Esophagus muscularis mucosa (tissue), 4 donors: ENCODE measurements around the gene HNRNPA1.

Experiments
- CTCF ChIP-seq, 3 experiments: fragments of 200-600 bp in 2 of 3; fragments of 450-650 bp in 1 of 3; sonication (generic) in 2 of 3; IDR thresholded peaks; one replicate each; pipeline ENCODE4 v1.5.1; 2017 to 2019; ENCODE audit warnings: antibody characterized with exemption in 3 of 3, mild to moderate bottlenecking in 2 of 3, moderate library complexity in 1 of 3
- EP300 ChIP-seq: sonication (generic); formaldehyde crosslinking; IDR thresholded peaks from one replicate; pipeline ENCODE4 v1.6.1; 2017; ENCODE audit warnings: antibody characterized with exemption
- POLR2A ChIP-seq: fragments of 450-650 bp; IDR thresholded peaks from one replicate; pipeline ENCODE4 v1.6.1; 2017; ENCODE audit warnings: antibody characterized with exemption, moderate library complexity, mild to moderate bottlenecking, low read depth
- POLR2AphosphoS5 ChIP-seq, 2 donors: sonication (generic); formaldehyde crosslinking; IDR thresholded peaks; one replicate each; pipeline ENCODE4 v1.6.1; 2017; ENCODE audit warnings: antibody characterized with exemption in 2 of 2

GRCh38 chr12:54262403-54262925 lies 18.1 kb upstream of the HNRNPA1 start:
- no peak for TF ChIP-seq CTCF (IDR thresholded peaks at IDR 0.05)
- TF ChIP-seq POLR2AphosphoS5 (IDR thresholded peaks at IDR 0.05): no peak
- TF ChIP-seq POLR2A: no peak
- TF ChIP-seq EP300: no peak
